ENCODE measurements around the gene VASN. TPM values are rescaled to one million over a fixed set of nuclear protein-coding genes. Genes with fewer than 3 reads are reported as not detected.

The VASN gene
- total RNA-seq, 2 donors from 2014 or later = 14.3 to 22.1 TPM

GRCh38 chr16:4426021-4426684, 54.5 kb downstream of the VASN start:
- Histone ChIP-seq H3K4me3 (peak overlapping the region; percentile 71 to 75), H3K36me3 (replicated peaks in 1 of 2; ENCODE audit: insufficient read depth in 1 of 2, low read depth in 2 of 2) (peaks cover 0 to under 1% of the 10 kb centered on the region in 2 donors), H3K27me3 (no peaks in the 10 kb centered on the region), H3K4me1 (peaks cover 23% of the 10 kb centered on the region), H3K9me3 (no peaks in the 10 kb centered on the region), H3K27ac (peak overlapping the region; percentile 89 to 97 (median 92))
- no peak for TF ChIP-seq CTCF (IDR thresholded peaks at IDR 0.05)
- no peak for TF ChIP-seq POLR2A (IDR thresholded peaks at IDR 0.05)
- intact Hi-C loops (cut with DNase I) = no loop called here
- ATAC-seq (peak; percentile 16), DNase-seq (no peak)
- 2 to 3% methylated on average over 18 to 31 of the region's 31 CpGs for WGBS, 2 donors

GRCh38 chr16:4426722-4427372, 55.2 kb downstream of the VASN start:
- intact Hi-C loops (cut with DNase I) = no loop called here
- ATAC-seq (no peak), DNase-seq (no peak)
- Histone ChIP-seq H3K27me3 (no peaks in the 10 kb centered on the region), H3K9me3 (no peaks in the 10 kb centered on the region), H3K4me1 (peaks cover 23% of the 10 kb centered on the region), H3K36me3 (replicated peaks in 1 of 2; ENCODE audit: insufficient read depth in 1 of 2, low read depth in 2 of 2) (peaks cover 0 to 2% of the 10 kb centered on the region in 2 donors), H3K27ac (no peak overlapping the region), H3K4me3 (peak overlapping the region in 1 of 2 donors; percentile 71)
- 89% methylated on average over 12 of the region's 12 CpGs for WGBS, 2 donors
- no peak for TF ChIP-seq POLR2A (IDR thresholded peaks at IDR 0.05)

- peaks cover 0 to 2% of the 10 kb centered on the region in 2 donors for H3K36me3 ChIP-seq (replicated peaks in 1 of 2; ENCODE audit: insufficient read depth in 1 of 2, low read depth in 2 of 2)
- intact Hi-C loops (cut with DNase I) = no loop called here
- no peak overlapping the region for H3K4me3 ChIP-seq
- H3K27ac ChIP-seq = no peak overlapping the region
- H3K27me3 ChIP-seq = no peaks in the 10 kb centered on the region
- DNase-seq (no peak), ATAC-seq (no peak)
- 86 to 94% methylated on average over 7 of the region's 7 CpGs for WGBS, 2 donors
- TF ChIP-seq CTCF (IDR thresholded peaks at IDR 0.05) = no peak
- no peak for TF ChIP-seq POLR2A (IDR thresholded peaks at IDR 0.05)
- no peaks in the 10 kb centered on the region for H3K9me3 ChIP-seq
- peaks cover 23% of the 10 kb centered on the region for H3K4me1 ChIP-seq
These were observed 56.9 kb downstream of the VASN start for GRCh38 chr16:4428500-4428899.

- TF ChIP-seq POLR2A (IDR thresholded peaks at IDR 0.05) (no peak), CTCF (IDR thresholded peaks at IDR 0.05) (no peak)
- intact Hi-C loops (cut with DNase I) = loop anchor here (10.0 kb wide), 1 partner anchor 64 kb away; no protein-coding TSS in a partner anchor
- 77 to 84% methylated on average over 9 of the region's 9 CpGs for WGBS, 2 donors
- ATAC-seq (no peak), DNase-seq (no peak)
- H3K4me3 ChIP-seq = no peak overlapping the region
- H3K36me3 ChIP-seq (replicated peaks in 1 of 2; ENCODE audit: insufficient read depth in 1 of 2, low read depth in 2 of 2) = peaks cover 0 to 11% of the 10 kb centered on the region in 2 donors
- H3K9me3 ChIP-seq = no peaks in the 10 kb centered on the region
- H3K27me3 ChIP-seq = no peaks in the 10 kb centered on the region
- H3K4me1 ChIP-seq = peaks cover 16% of the 10 kb centered on the region
- no peak overlapping the region for H3K27ac ChIP-seq
These were observed 59.4 kb downstream of the VASN start for GRCh38 chr16:4431023-4431422.

Small RNAs within 50 kb of the gene (small RNA-seq; reads per million reads assigned to genes)
- not detected for gene AC012676.2

Other genes with a start within 250 kb of the VASN start
- not detected for gene SRL, start 129.8 kb upstream of the VASN start, total RNA-seq
- gene TFAP4, start 98.8 kb upstream of the VASN start, total RNA-seq = 10 to 100 TPM in 1 of 2 donors, 1 to 10 TPM in 1; 8.3 to 18.8 TPM
- 1 to 10 TPM; 6.0 to 6.3 TPM for gene GLIS2, start 55.8 kb upstream of the VASN start, total RNA-seq
- gene PAM16, start 20.5 kb upstream of the VASN start, total RNA-seq = 10 to 100 TPM; 25.9 to 27.7 TPM
- 10 to 100 TPM; 13.2 to 48.8 TPM for gene CORO7, start 44.7 kb downstream of the VASN start, total RNA-seq
- 10 to 100 TPM; 26.4 to 29.1 TPM for gene DNAJA3, start 54.0 kb downstream of the VASN start, total RNA-seq
- gene NMRAL1, start 102.8 kb downstream of the VASN start, total RNA-seq = 10 to 100 TPM; 36.3 to 43.8 TPM
- 100 to 1,000 TPM in 1 of 2 donors, 10 to 100 TPM in 1; 18.4 to 115 TPM for gene HMOX2, start 104.5 kb downstream of the VASN start, total RNA-seq
- 10 to 100 TPM; 12.9 to 23.3 TPM for gene CDIP1, start 166.9 kb downstream of the VASN start, total RNA-seq
- gene C16orf96, start 184.5 kb downstream of the VASN start, total RNA-seq = under 1 TPM in 1 of 2 donors, not detected in 1; 0.52 TPM
- 10 to 100 TPM; 11.9 to 19.4 TPM for gene UBALD1, start 243.0 kb downstream of the VASN start, total RNA-seq

Data from body of pancreas (tissue), 4 donors.